Progenitor cell of endocrine pancreas (in vitro differentiated cells): ENCODE data around the gene BEND7. TPM values are rescaled to one million over a fixed set of nuclear protein-coding genes. Genes with fewer than 3 reads are reported as not detected.
A peak's percentile ranks its signal among the peaks of the same experiment; 100 is the strongest.

Source experiments
- DNase-seq: peaks from one replicate; pipeline ENCODE4 v3.0.0; 2021; ENCODE audit warnings: low spot score; ENCODE audit not compliant: unreplicated experiment
- H3K27ac Mint-ChIP-seq: 2 replicates; pipeline ENCODE4 v1.8.0; 2021; ENCODE audit warnings: mild to moderate bottlenecking, moderate library complexity, mixed read lengths
- H3K27me3 Mint-ChIP-seq: 2 replicates; pipeline ENCODE4 v1.8.0; 2021; ENCODE audit warnings: mixed read lengths
- H3K36me3 Mint-ChIP-seq: 2 replicates; pipeline ENCODE4 v1.8.0; 2022; ENCODE audit warnings: mixed read lengths; ENCODE audit not compliant: insufficient read depth
- H3K4me1 Mint-ChIP-seq: 2 replicates; pipeline ENCODE4 v1.8.0; 2021; ENCODE audit warnings: low read depth, mixed read lengths
- H3K4me3 Mint-ChIP-seq: 2 replicates; pipeline ENCODE4 v1.8.0; 2021; ENCODE audit warnings: low read depth, mild to moderate bottlenecking, moderate library complexity, mixed read lengths
- H3K9me3 Mint-ChIP-seq: 2 replicates; pipeline ENCODE4 v1.8.0; 2021; ENCODE audit warnings: low read depth, mixed read lengths
- CTCF ChIP-seq: fragments of 200-600 bp; sonication (generic); IDR thresholded peaks from one replicate; pipeline ENCODE4 v1.5.0; 2021; ENCODE audit warnings: antibody characterized with exemption, mild to moderate bottlenecking; ENCODE audit not compliant: unreplicated experiment
- total RNA-seq: library from RNA; stranded (reverse); gene quantifications from 2 replicates; pipeline ENCODE4 v1.2.1, GENCODE V29; 2021

Gene BEND7
- total RNA-seq, 1 donor from 2014 or later, result 47.8 TPM

DNA sequence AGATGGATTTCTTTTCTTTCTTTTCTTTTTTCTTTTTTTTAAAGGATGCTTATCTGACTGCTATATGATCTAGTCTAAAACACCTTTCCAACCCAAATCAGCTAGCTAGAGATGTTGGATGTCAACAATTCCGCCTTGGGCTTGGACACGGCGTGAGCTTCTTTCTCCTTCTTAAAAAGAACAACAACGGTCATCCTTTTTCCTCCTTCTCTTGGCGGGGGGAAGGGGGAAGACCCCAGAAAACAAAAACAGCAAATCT, 1.0 kb downstream of the BEND7 start:
- peaks cover 22% of the 10 kb centered on the region for H3K4me1 Mint-ChIP-seq
- H3K27ac Mint-ChIP-seq, result peak overlapping the region; percentile 89
- H3K36me3 Mint-ChIP-seq, result peaks cover 8% of the 10 kb centered on the region
- no peak for DNase-seq
- peak overlapping the region; percentile 80 for H3K4me3 Mint-ChIP-seq
- no peaks in the 10 kb centered on the region for H3K9me3 Mint-ChIP-seq
- TF ChIP-seq CTCF, result no peak
- H3K27me3 Mint-ChIP-seq, result peaks cover 20% of the 10 kb centered on the region

DNA sequence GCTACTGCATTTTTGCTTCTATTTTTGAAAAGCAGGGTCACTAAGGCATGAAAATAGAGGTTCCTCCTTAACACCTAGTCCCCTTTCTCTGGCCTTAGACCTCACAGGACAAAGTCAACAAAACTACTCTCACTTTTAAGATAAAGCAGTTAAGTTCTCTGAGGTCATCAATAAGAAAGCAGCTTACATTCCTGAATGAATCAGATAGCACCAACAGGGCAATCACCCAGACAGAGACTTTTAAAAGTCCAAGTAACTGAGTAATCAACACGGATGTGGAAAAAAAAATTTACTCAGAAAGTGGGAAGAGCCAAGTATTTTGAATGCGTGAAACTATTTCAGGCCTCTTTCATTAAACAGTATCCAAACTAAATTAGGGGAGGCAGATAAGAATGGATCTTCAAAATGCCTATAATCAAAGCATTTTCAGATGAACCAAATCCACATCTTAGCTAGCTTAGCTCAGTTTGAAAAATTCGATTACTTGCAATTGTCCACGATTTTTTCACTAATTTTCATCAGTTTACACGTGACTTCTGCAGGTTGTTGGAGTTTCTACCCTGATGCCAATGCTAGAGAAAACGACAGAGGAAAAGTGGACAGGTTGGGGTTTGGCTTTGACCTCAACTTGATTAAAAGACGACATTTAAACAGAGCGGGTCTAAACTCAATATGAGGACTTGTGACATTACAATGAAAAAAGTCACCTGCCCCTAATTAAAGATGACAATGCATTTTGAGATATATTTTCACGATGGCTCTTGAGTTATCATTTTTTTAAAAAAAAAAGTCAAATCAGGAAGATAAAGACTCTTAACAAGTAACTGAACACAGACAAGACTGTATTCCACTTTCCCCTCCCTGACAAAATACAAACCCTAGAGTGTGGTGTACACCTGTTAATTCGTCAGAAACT, 1.6 kb downstream of the BEND7 start:
- Mint-ChIP-seq H3K36me3 (peaks cover 8% of the 10 kb centered on the region), H3K4me3 (peak overlapping the region; percentile 80), H3K9me3 (no peaks in the 10 kb centered on the region), H3K27ac (peak overlapping the region; percentile 89), H3K27me3 (peaks cover 17% of the 10 kb centered on the region), H3K4me1 (peaks cover 22% of the 10 kb centered on the region)
- DNase-seq, result no peak
- TF ChIP-seq CTCF, result no peak

- H3K9me3 Mint-ChIP-seq, result no peaks in the 10 kb centered on the region
- no peak for TF ChIP-seq CTCF
- no peak overlapping the region for H3K4me3 Mint-ChIP-seq
- H3K36me3 Mint-ChIP-seq, result peaks cover 10% of the 10 kb centered on the region
- H3K4me1 Mint-ChIP-seq, result peaks cover 22% of the 10 kb centered on the region
- H3K27ac Mint-ChIP-seq, result no peak overlapping the region
- DNase-seq, result no peak
- peaks cover 10% of the 10 kb centered on the region for H3K27me3 Mint-ChIP-seq
Observed at GRCh38 chr10:13525663-13526062, 3.2 kb downstream of the BEND7 start.

GRCh38 chr10:13521026-13521425, 7.8 kb downstream of the BEND7 start:
- no peak for TF ChIP-seq CTCF
- Mint-ChIP-seq H3K4me3 (no peak overlapping the region), H3K36me3 (peaks cover 14% of the 10 kb centered on the region), H3K27me3 (peaks cover 6% of the 10 kb centered on the region), H3K4me1 (peaks cover 2% of the 10 kb centered on the region), H3K9me3 (no peaks in the 10 kb centered on the region), H3K27ac (no peak overlapping the region)
- no peak for DNase-seq

- peaks cover 17% of the 10 kb centered on the region for H3K36me3 Mint-ChIP-seq
- no peak overlapping the region for H3K27ac Mint-ChIP-seq
- no peak overlapping the region for H3K4me3 Mint-ChIP-seq
- peaks cover 5% of the 10 kb centered on the region for H3K27me3 Mint-ChIP-seq
- no peak for TF ChIP-seq CTCF
- no peak for DNase-seq
- H3K4me1 Mint-ChIP-seq, result peaks cover 6% of the 10 kb centered on the region
- no peaks in the 10 kb centered on the region for H3K9me3 Mint-ChIP-seq
Observed at GRCh38 chr10:13520194-13520593, 8.6 kb downstream of the BEND7 start.
